GM04503 (cell line): ENCODE results near the gene LENG1.

Experiments used
- DNase-seq: peaks from one replicate; pipeline ENCODE4 v3.0.0-alpha.2; 2012; ENCODE audit warnings: low read depth

LENG1 gene

DNA sequence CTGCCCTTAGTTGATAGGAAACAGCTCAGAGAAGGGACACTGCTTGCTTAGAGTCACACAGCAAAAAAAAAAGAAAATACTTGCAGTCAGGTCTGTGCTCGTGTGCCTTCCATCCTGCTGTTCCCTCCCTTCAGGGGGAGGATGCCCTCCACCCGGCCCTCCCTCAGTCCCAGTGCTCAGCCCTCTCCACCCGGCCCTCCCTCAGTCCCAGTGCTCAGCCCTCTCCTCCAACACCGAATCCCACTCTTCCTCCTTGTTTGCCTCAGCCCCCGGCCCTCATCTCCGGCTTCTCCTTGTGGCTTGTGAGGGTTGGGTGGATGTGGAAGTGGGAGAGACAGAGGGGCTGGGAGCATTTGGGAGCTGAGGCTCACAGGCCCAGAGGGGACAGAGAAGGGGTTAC, 49.9 kb downstream of the LENG1 start:
- no peak for DNase-seq

DNA sequence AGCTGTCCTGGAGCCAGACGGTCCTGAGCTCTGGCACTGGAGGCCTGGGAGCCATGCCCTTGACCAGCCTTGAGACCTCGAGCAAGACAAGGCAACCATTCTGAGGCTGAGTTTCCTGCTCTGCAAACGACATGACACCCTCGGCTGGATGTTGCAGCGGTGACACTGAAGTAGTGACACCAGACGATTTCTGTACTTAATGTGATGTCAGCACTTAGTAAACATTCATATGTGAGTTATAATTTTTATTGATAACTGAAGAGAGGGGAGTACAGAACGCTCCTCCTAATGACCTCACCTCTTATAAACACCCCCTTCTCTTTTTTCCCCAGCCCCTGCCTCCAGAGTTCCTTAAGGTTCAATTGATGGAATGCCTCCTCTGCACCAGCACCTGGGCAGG, 51.0 kb downstream of the LENG1 start:
- no peak for DNase-seq

DNA sequence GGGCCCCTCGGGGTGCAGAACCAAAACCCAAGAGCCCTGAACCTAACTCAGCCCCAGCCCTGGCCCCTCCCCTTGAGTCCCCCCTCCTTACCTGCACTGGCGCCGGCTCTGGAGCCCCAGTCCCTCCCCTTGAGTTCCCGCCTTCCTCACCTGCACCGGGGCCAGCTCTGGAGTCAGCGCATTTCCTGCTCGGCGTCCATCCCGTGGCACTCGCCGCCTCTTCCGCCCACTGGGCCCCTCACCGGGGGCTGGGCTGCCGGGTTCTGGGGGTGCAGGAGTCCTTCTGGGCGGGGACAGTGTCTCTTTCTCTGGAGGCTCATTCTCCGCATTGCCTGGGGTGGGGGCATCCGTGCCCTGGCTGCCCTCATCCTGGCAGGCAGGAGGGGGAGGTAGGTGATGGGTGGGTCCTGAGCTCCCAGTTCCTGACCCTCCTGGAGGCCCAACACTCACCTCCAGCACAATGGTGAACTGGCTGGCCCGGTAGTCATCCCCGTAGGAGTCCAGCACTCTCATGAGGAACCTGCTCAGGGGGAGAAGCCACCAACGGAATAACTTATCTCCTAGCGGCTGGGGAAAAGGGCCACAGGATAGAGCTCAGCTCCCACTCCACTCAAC, 51.5 kb downstream of the LENG1 start:
- no peak for DNase-seq

DNA sequence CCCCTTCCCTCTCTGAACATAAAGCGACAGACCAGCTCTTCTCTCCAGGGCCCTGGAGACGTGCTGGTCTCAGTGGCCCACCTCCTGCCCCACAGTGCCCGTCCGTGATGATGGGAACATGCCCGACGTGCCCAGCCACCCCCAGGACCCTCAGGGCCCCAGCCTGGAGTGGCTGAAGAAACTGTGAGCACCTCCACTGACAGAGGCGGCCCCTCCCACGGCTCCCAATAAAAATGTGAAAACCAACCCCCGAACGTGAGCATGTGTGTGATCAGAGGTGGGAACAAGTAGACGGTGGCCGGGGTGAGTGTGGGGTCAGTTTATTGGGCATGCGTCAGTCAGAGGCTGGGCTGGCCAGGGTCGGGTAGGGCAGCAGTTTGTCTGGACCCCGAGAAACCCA, 52.8 kb downstream of the LENG1 start:
- no peak for DNase-seq

DNA sequence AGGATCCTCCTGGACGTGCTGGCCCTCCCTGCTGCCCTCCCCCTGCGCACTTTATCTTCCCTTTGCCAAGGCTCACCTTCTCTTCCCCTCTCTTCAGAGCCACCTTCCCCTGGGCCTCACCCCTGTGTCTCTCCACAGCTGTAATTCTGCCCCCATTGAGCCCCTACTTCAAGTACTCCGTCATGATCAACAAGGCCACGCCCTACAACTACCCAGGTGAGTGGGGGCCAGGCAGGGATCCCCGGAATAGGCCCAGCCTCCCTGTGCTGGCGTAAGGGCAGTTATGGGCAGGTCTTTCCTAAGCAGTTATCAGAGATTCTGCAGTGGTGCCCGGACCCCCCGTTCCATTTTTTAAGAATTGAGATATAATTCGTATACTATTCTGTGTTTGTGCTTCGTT, 53.7 kb downstream of the LENG1 start:
- no peak for DNase-seq
